RKO (cell line): Measurements from ENCODE around the gene COG8.
"Not testable (repeated sequence)": the region's sequence is repeated elsewhere in the genome, so short reads cannot be mapped to it uniquely, and the experiment has no call there.

Experiments used
- DNase-seq: peaks from one replicate; pipeline ENCODE4 v3.0.0-alpha.2; 2016; ENCODE audit warnings: low spot score

Gene COG8

GRCh38 chr16:69318911-69319289 lies 20.5 kb downstream of the COG8 start:
- no peak for DNase-seq

- no peak for DNase-seq
Observed at GRCh38 chr16:69318177-69318910, 21.0 kb downstream of the COG8 start.

DNA sequence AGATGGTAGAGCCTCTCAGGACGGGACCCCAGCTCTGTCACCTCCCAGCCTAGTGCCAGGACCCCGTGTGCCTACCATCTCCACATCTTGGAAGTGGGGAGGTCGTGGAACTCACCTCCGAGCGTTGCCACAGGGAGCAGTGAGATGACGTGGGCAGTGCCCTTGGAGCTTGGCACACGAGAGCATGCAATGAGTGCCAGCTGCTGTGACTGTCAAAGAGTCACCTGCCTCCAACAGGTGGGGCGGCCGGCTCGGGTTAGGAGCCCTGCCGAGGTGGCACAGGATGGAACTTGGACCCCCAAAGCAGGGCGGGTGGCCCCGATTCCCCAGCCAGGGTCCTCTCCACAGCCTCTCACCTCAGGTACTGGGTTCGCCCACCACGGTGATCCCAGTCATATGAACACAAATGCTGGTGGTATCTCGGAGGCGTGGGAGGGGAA lies 22.7 kb downstream of the COG8 start:
- DNase-seq, result no peak

GRCh38 chr16:69315486-69316311 lies 23.7 kb downstream of the COG8 start:
- DNase-seq, result no peak

DNA sequence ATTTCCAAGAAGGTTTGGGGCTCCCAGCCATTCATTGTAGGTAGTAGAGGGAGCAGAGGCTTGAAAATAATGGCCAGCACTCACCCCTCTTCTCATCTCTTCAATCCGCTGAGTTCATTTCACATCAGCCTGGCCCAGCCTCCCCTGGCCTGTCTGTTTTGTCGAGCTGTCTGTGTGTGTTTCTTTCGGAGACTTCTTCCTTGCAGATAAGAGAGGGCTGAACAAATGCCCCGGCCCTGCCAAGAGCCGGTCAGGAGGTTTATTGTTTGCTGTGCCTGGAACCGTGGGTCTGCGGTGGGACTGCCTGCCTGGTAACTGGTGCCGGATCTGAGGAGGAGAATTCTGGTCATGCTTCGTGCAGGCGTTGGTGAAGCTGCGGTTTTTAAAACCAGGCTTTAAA lies 24.8 kb downstream of the COG8 start:
- no peak for DNase-seq

DNA sequence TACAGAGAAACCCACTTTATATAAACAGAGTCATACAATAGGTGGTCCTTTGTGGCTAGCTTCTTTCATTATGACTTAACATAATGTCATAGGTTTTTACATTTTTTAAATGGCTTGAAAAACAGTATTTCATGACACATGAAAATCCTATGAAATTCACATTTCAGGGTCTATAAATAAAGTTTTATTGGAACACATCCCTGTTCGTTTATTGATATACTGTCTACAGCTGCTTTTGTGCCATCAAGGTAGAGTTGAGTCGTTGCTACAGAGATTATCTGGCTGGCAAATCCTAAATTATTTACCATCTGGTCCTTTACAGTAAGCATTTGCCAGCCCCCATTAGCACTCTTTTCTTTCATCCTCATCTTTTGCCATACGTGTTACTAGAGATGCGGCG lies 25.9 kb downstream of the COG8 start:
- DNase-seq, result no peak

DNA sequence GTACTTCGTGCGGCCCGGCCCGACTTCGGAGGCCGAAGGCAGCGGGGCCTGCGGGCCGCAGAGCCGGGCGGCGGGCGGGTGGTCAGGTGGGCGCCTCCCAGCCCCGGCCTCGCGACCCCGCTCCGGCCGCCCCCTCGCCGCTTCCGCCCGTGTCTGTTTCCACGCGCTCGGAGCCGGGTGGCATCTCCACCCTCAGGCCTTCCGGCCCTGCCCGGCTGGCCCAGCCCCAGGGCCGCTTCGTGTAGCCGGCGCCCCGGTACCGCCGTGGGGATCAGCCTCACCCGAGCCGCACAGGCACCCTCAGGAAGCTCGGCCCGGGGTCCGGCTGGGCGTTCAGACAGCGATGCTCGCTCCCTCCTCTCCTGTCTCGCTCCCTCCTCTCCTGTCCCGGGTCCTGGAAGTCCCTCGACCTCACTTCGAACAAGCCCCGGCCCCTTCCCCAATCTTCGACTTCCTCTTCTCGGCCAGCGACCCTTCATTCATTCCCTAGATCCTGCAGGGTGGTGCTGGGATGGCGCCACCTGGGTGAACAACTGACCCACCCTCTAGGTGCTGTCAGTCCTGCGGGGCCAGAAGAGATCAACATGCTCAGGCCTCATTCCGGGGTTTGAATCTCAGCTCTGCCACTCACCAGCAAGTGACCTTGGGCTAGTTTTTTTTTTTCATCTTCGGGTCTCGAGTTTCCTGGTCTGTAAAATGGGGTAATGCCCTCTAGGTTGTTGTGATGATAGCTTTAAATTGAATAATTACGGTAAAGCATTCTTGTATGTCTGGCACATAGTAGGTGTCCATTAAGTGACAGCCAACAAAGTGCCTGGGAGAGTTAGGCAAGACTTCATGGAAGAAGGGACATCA lies 27.6 kb downstream of the COG8 start:
- peak; percentile 51 for DNase-seq

- peak; percentile 93 for DNase-seq
Observed at GRCh38 chr16:69310653-69311532, 28.5 kb downstream of the COG8 start, which contains the start of gene VPS4A. VPS4A (plus strand) TSS chr16:69311350; CDS start chr16:69311512, 162 bp downstream.

- DNase-seq, result no peak
Observed at GRCh38 chr16:69309316-69309715, 30.0 kb downstream of the COG8 start.

GRCh38 chr16:69307856-69308255 lies 31.5 kb downstream of the COG8 start:
- DNase-seq, result no peak

GRCh38 chr16:69307091-69307490 lies 32.3 kb downstream of the COG8 start:
- no peak for DNase-seq

- no peak for DNase-seq
Observed at GRCh38 chr16:69306031-69306430, 33.3 kb downstream of the COG8 start.

DNA sequence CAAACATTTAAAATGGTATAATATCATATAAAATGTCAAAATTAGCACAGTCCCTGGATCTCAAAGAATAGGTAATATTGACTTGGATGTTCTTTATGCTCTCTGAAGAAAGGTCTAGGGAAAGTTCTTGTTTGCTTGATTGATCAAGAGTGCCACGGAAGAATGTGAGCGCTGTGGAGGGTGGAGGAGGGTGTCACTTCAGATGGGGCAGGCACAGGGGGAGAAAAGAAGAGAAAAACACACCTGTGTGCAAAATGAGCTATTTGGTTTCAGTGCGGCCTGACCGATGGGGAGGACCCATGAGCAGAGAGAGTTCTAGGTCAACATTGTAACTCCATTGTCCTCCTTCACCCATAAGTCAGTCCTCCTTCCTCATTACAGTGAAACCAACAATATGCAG lies 37.1 kb downstream of the COG8 start:
- no peak for DNase-seq

GRCh38 chr16:69301861-69302260 lies 37.5 kb downstream of the COG8 start:
- DNase-seq, result no peak

- DNase-seq, result no peak
Observed at GRCh38 chr16:69301187-69301586, 38.2 kb downstream of the COG8 start.

DNA sequence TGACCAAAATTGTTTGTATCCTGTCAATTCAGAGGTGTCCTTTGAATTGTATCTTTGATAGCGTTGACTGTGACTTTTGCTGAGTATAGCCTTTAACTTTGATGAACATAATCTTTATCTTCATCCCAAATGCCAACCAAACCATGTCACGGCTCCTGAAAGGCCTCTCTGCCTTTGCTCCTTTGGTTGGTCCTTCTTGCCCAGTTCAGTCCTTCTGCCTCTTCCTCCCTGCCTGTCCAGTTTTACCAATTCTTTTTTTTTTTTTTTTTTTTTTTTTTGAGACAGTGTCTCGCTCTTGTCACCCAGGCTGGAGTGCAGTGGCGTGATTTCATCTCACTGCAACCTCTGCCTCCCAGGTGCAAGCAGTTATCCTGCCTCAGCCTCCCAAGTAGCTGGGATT lies 41.1 kb downstream of the COG8 start:
- DNase-seq, result no peak

- not testable (repeated sequence) for DNase-seq
Observed at GRCh38 chr16:69296771-69297170, 42.6 kb downstream of the COG8 start.

- no peak for DNase-seq
Observed at GRCh38 chr16:69294051-69294450, 45.3 kb downstream of the COG8 start.

- no peak for DNase-seq
Observed at GRCh38 chr16:69293401-69293800, 46.0 kb downstream of the COG8 start.

DNA sequence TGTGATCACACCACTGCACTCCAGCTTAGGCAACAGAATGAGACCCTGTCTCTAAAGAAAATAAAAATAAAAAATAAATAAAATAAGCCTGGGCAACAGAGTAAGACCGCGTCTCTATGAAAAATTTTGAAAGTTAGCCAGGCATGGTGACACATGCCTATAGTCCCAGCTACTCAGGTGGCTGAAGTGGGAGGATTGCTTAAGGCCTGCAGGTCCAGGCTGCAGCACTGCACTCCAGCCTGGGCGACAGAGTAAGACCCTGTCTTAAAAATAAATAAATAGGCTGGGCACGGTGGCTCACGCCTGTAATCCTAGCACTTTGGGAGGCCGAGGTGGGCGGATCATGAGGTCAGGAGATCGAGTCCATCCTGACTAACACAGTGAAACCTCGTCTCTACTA lies 47.7 kb downstream of the COG8 start:
- DNase-seq, result not testable (repeated sequence)

DNA sequence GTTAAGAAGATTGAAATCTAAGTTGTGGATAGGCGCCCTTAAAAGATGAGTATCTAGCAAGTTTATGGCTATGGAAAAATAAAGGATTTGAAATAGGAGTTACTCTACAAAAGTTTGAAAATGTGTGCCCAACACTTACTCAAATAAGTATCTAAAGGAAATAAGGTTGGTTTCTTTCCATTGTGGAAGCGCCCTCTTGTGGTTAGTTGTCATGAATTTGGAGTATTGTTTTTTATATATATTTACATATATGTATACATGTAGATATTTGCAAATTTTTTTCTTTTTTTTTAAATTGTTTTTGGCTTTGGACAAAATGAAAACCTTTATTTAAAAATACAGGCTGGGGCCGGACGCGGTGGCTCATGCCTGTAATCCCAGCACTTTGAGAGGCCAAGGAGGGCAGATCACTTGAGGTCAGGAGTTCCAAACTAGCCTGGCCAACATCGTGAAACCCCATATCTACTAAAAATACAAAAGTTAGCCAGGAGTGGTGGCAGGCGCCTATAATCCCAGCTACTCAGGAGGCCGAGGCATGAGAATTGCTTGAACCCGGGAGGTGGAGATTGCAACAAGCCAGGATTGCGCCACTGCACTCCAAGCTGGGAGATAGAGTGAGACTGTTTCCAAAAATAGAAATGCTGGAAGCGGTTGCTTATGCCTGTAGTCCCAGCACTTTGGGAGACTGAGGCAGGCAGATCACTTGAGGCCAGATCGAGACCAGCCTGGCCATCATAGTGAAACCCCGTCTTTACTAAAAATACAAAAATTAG lies 52.2 kb downstream of the COG8 start:
- peak; percentile 61 for DNase-seq
